NCI-H82 treated with DMSO at 0.1 percent for 48 hours (cell line): Measurements from ENCODE around the gene GLT1D1.

Experiments
- DNase-seq: peaks from one replicate; lab custom pipeline; 2025; ENCODE audit not compliant: unreplicated experiment; lab: John Stamatoyannopoulos, UW

The GLT1D1 gene

GRCh38 chr12:128961308-128961902, 108.1 kb downstream of the GLT1D1 start:
- DNase-seq = no peak

GRCh38 chr12:128961957-128962356, 108.7 kb downstream of the GLT1D1 start:
- DNase-seq = no peak

DNA sequence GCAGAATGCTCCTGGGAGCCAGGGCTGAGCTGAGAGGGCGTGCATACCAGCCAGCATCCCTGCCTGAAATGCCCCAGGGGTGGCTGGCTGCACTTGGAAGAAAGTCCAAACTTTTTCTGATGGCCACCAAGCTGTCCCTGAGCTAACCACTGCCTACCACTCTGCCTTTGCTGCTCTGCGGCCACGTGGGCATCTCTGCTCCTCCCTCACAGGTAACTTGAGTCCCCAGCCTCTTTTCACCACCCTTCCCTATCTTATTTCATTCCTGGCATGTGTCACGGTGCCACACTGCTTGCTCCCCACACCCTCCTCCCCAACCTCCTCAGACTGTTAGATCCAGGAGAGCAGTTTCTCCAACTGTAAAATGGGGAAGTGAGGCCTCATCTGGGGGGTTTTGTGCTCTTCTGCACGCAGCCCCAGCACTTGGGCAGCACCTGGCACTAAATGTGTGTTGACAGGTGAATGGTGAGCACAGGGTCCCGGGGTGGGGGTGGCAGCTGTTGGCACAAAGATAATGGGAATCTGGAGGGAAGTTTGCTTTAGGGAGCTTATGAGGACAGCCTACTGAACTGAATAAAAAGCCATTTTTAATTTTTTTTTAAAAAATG, 113.0 kb downstream of the GLT1D1 start:
- no peak for DNase-seq

DNA sequence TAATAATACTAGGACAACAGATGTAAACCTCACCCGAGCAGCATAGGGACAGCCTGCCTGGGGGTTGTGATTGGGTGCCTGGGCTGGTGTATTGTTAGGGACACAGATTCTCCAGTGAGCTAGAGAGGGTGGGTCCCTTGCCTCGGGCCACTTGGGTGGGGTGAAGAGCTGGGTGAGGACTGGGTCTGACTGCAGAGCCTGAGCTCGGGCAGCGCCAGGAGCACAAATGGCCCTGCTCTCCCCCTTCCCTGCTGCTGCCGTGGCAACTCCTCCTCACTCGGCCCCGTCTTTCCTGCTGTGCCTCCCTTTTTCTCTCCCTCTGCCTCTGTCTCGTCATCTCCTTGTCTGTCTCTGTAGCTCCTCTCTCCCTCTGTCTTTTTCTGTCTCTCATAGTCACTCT, 115.4 kb downstream of the GLT1D1 start:
- DNase-seq = no peak

DNA sequence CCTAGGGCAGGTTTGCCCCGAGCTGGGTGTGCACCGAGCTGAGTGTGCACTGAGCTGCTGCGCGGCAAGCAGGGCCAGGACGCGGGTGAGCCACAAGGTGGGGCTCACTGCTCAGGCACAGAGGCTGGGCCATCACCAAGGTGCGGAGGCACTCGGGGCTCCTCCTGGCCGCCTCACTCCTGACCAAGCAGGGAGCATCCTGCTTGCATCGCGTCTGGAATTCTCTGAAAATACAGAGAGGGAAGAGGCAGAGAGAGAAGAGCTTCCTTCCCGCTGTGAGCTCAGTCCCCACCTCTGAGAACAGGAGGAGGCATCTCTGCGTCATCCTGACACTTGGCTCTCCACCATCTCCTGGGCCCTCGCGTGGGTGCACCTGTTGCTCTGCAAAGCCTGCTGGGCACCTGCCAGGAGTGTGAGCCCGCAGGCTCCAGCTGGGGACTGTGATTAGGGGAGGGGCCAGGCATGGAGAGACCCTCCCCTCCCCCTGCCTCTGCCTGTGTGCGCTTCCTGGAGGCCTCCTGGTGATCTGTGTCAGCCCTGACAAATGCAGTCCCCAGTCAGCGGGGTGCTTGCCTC, 116.3 kb downstream of the GLT1D1 start:
- DNase-seq = no peak

- no peak for DNase-seq
Observed at GRCh38 chr12:128970110-128970509, 116.8 kb downstream of the GLT1D1 start.

DNA sequence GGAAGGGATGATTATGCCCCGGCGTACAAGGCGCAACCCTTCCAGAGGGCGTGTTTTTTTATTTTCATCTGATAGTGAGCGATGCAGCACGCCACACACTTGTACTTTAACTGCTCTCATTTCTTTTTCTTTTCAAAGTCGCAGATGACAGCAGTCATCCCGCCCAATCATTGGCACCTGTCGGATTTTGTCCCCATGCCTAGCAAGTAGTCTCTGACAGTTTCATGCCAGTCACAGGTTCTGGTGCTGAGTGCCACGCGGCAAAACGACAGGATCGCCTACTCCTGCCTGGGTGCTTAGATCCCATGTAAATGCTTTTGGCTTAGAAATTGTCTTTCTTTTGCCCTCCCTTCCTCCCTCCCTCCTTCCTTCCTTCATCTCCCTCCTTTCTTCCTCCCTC, 117.7 kb downstream of the GLT1D1 start:
- no peak for DNase-seq

GRCh38 chr12:128971802-128972201, 118.5 kb downstream of the GLT1D1 start:
- no peak for DNase-seq

DNA sequence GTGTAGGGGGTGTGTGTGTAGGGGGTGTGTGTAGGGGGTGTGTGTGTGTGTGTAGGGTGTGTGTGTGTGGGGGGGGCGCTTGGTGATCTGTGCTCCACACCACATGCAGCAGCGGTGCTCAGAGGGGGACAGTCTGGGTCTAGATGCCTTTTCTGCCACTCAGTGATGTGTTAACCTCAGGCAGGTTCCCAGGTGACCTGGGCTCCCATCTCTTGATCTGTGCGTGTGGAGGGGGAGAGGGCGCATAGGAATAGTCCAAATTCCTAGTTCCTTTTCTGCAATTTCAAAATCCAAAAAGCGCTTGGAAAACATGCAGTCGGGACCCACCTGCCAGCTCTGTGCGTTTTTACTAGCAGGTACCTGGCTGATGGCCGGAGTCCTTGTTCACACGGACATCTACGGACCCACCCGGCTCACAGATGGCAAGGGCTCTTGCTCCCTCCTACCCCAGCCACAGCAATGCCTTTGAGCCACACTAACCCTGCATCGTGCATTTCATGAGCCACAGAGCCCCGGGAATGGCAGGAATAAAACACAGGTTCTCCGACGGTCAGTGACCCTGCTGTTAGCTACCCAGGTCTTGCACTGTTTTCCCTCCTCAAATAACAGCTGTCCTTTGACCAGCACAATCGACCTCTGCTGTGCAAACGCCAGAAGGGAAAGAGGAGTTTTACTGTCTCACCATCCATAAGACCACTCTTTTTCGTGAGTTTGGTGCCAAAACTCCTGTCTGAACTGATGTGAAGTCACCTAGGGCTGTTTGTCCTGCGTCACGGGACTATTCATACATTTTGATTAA, 120.8 kb downstream of the GLT1D1 start:
- DNase-seq = no peak

DNA sequence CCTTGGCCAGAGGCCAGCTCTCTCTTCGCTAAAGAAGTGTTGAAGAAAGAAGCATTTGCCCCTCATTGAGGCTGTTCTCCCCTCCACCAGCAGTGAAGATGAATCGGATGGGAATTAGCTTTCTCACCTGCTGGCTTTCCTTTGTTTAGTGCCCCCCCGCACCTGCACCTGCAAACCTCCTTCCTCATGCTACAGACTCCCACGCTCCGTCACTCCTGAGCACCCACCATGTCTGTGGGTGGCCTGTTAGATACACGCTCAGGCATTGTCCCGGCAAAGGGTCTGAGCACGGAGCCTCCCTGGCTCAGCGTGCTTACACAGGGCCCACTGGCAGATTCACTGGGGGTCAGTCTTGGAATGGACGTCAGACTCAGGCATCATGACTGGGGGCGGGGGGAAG, 121.6 kb downstream of the GLT1D1 start:
- no peak for DNase-seq

DNA sequence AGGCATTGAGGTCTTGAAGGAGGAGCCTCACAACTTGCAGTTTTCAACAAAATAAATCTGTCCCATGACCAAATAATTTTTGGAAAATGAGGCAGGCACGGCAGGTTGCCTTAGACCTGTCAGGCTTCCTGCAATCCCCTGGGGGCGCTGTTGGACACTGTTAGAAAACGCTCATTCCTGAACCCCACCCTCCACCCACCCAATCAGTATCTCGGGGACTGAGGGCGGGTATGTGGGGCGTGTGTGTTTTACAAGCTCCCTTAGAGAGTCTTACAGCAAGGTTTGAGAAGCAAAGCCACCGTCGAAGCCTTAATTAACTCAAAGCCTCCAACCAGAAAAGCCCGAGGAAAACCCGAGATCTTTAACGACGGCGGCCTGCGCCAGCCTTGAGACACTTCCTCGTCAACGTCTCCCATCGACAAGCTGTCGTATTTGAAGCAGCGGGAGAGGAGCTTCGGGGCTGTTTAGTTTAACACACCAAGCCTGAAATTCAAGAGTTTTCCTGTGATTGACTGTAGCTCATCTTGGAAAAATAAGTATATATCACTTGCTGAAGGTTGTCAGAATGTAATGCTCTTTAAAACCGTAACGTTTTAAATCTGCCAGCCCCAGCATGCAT, 123.0 kb downstream of the GLT1D1 start:
- no peak for DNase-seq

DNA sequence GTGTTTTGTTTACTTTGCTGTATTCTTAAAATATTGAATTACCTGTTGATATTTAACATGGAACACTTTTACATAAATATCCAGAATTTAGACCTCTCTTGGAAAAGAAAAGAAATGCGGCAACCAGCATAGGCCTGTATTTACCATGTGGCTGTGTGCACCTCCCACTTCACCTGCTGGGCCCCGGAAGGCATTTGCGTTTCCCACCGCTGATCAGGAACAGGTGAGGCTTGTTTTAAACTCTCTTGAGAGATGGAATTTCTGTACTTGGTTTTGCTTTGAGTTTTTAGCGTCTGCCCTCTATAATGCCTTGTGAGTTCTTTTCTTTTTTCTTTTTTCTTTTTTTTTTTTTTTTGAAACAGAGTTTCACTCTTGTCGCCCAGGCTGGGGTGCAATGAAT, 124.2 kb downstream of the GLT1D1 start:
- DNase-seq = no peak

GRCh38 chr12:128978067-128978466, 124.8 kb downstream of the GLT1D1 start:
- no peak for DNase-seq

- no peak for DNase-seq
Observed at GRCh38 chr12:128980623-128981022, 127.3 kb downstream of the GLT1D1 start.

DNA sequence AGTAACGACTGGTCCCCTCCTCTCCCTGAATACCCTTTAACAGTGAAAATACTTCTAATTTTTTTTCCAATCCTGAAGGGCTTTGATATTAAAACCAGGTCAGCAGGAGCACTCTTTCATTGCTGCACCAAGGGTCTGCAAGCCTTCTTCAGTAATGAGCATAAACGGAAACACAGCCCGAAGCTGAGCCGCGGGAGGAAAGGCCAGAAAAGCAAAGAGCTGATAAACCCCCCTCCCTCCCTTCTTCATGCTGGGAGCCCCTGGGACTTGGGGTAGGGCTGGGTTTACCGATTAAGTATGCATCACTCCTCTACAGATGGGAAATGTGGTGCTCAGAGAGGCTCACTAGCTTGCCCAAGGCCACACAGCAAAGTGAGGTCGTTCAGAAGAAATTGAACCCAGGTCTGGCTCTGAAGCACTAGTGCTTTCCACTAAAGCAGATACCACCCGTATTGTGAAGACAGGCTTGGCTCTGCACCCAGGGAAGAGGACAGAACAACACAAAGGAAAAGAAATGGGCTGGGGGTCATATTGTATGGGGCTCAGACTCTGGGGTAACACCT, 128.8 kb downstream of the GLT1D1 start:
- DNase-seq = no peak

- DNase-seq = no peak
Observed at GRCh38 chr12:128982933-128983332, 129.7 kb downstream of the GLT1D1 start.

- no peak for DNase-seq
Observed at GRCh38 chr12:128983371-128983770, 130.1 kb downstream of the GLT1D1 start.

- DNase-seq = no peak
Observed at GRCh38 chr12:128986957-128987356, 133.7 kb downstream of the GLT1D1 start.

DNA sequence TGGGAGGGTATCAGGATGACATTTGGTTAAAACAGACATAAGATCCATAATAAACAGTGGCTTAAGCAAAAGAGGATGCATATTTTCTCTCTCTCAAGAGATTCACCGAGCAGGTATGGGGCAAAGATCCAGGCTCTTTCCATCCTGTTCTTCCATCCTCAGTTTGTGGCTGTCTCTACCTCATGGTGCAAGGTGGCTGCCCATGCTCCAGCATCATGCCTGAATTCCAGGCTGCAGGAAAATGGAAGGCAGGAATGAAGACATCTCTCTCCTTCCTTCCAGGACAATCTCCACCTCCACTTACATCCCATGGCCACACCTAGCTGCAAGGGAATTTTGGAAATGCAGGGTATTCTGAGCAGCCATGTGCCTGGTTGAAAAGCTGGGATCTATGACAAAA, 136.0 kb downstream of the GLT1D1 start:
- DNase-seq = no peak

- DNase-seq = no peak
Observed at GRCh38 chr12:128991716-128992115, 138.4 kb downstream of the GLT1D1 start.

DNA sequence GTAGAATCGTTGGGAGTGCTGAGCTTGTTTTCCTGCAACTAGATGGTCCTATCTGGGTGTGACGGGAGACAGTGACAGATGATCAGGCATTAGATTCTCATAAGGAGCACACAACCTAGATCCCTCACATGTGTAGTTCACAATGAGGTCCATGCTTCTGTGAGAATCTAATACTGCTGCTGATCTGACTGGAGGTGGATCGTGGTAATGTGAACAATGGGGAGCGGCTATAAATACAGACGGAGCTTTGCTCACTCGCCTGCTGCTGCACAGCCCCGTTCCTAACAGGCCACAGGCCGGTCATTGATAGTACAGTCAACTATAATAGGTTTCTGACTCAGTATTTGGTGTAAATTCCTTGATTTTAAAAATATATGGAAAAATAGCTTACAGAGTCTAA, 138.8 kb downstream of the GLT1D1 start:
- DNase-seq = no peak
